Neural cell (in vitro differentiated cells): Measurements from ENCODE around the gene PCDHGA5. TPM values are rescaled to one million over a fixed set of nuclear protein-coding genes. Genes with fewer than 3 reads are reported as not detected.

ENCODE experiments used
- H2AFZ ChIP-seq: fragments of 200-600, 300-800 bp; sonication (generic), shearing (Covaris generic); 2 replicates; pipeline ENCODE4 v1.6.0; 2014; ENCODE audit warnings: low read depth, mild to moderate bottlenecking, antibody characterized with exemption, low read length, moderate library complexity
- H3F3A ChIP-seq: fragments of 200-600 bp; shearing (Covaris generic); 2 replicates; pipeline ENCODE4 v1.6.1; 2016; ENCODE audit warnings: mild to moderate bottlenecking, moderate library complexity, mixed read lengths, antibody characterized with exemption, low read length; ENCODE audit not compliant: insufficient read depth, poor library complexity, severe bottlenecking
- H3K27ac ChIP-seq: fragments of 200-600, 300-800 bp; sonication (generic), shearing (Covaris generic); 2 replicates; pipeline ENCODE4 v1.5.1; 2014; ENCODE audit warnings: mild to moderate bottlenecking, low read length, moderate library complexity
- H3K27me3 ChIP-seq: fragments of 300-800, 200-600 bp; sonication (generic), shearing (Covaris generic); 2 replicates; pipeline ENCODE4 v1.6.0; 2014; ENCODE audit warnings: mild to moderate bottlenecking, low read depth, low read length, moderate library complexity; ENCODE audit not compliant: insufficient read depth
- H3K36me3 ChIP-seq: fragments of 300-800, 200-600 bp; sonication (generic), shearing (Covaris generic); 2 replicates; pipeline ENCODE4 v1.5.1; 2014; ENCODE audit warnings: mild to moderate bottlenecking, antibody characterized with exemption, low read length, moderate library complexity; ENCODE audit not compliant: insufficient read depth
- H3K4me2 ChIP-seq: fragments of 300-800, 200-600 bp; sonication (generic), shearing (Covaris generic); 2 replicates; pipeline ENCODE4 v1.6.0; 2014; ENCODE audit warnings: mild to moderate bottlenecking, low read length
- H3K4me3 ChIP-seq: fragments of 300-800, 200-600 bp; sonication (generic), shearing (Covaris generic); 2 replicates; pipeline ENCODE4 v1.5.1; 2014; ENCODE audit warnings: mild to moderate bottlenecking, low read length, moderate library complexity
- H3K79me2 ChIP-seq: fragments of 200-600 bp; shearing (Covaris generic); replicated peaks from 2 replicates; pipeline ENCODE4 v1.6.0; 2014; ENCODE audit warnings: mild to moderate bottlenecking, low read length, moderate library complexity; ENCODE audit not compliant: insufficient read depth
- H3K9ac ChIP-seq: fragments of 300-800, 200-600 bp; sonication (generic), shearing (Covaris generic); 2 replicates; pipeline ENCODE4 v1.6.1; 2016; ENCODE audit warnings: mild to moderate bottlenecking, low read length, mixed read lengths
- H3K9me2 ChIP-seq: fragments of 200-600 bp; shearing (Covaris generic); 2 replicates; pipeline ENCODE4 v1.6.1; 2016; ENCODE audit warnings: mild to moderate bottlenecking, low read length, mixed read lengths; ENCODE audit not compliant: insufficient read depth
- H3K9me3 ChIP-seq: fragments of 200-600, 300-800 bp; sonication (generic), shearing (Covaris generic); 2 replicates; pipeline ENCODE4 v1.6.1; 2016; ENCODE audit warnings: mild to moderate bottlenecking, mixed run types, low read length, moderate library complexity, mixed read lengths
- H4K20me1 ChIP-seq: fragments of 200-600 bp; shearing (Covaris generic); 2 replicates; pipeline ENCODE4 v1.6.1; 2016; ENCODE audit warnings: mild to moderate bottlenecking, mixed run types; ENCODE audit not compliant: insufficient read depth
- EP300 ChIP-seq: fragments of 450-650 bp; conservative IDR thresholded peaks from 2 replicates; pipeline ENCODE4 v1.6.1; 2014; ENCODE audit warnings: antibody characterized with exemption, mild to moderate bottlenecking, moderate library complexity; ENCODE audit not compliant: poor library complexity, severe bottlenecking
- EZH2 ChIP-seq: fragments of 200-600, 300-800 bp; shearing (Covaris generic), sonication (generic); IDR thresholded peaks from 2 replicates; pipeline ENCODE4 v1.6.1; 2014; ENCODE audit warnings: antibody characterized with exemption, low read length, borderline replicate concordance, mild to moderate bottlenecking; ENCODE audit not compliant: insufficient read depth, poor library complexity, severe bottlenecking
- MXI1 ChIP-seq: fragments of 450-650 bp; conservative IDR thresholded peaks from 2 replicates; pipeline ENCODE4 v1.6.1; 2014; ENCODE audit warnings: antibody characterized with exemption, mild to moderate bottlenecking; ENCODE audit not compliant: poor library complexity, severe bottlenecking
- POLR2AphosphoS5 ChIP-seq: IDR thresholded peaks from 2 replicates; pipeline ENCODE4 v1.6.1; 2012
- RAD21 ChIP-seq: fragments of 450-650 bp; conservative IDR thresholded peaks from 2 replicates; pipeline ENCODE4 v1.6.1; 2014; ENCODE audit warnings: antibody characterized with exemption, mild to moderate bottlenecking, moderate library complexity
- SMC3 ChIP-seq: fragments of 450-650 bp; conservative IDR thresholded peaks from 2 replicates; pipeline ENCODE4 v1.6.1; 2014; ENCODE audit warnings: antibody characterized with exemption, mild to moderate bottlenecking, moderate library complexity; ENCODE audit not compliant: poor library complexity
- TAF1 ChIP-seq: IDR thresholded peaks from 2 replicates; pipeline ENCODE4 v1.6.1; 2012; ENCODE audit warnings: low read depth
- polyA plus RNA-seq: library from polyadenylated mRNA; depleted of rRNA; stranded (reverse); fragments of >200 nt; gene quantifications from 2 replicates; pipeline ENCODE4 v1.2.3, GENCODE V29; 2014
- TF ChIP-seq, protein P1 (sequence below): IDR thresholded peaks from 2 replicates; pipeline ENCODE4 v1.6.1; 2012; ENCODE audit warnings: borderline replicate concordance
- TF ChIP-seq, protein P2 (sequence below): fragments of 450-650 bp; IDR thresholded peaks from 2 replicates; pipeline ENCODE4 v1.5.1; 2014; ENCODE audit warnings: antibody characterized with exemption, mild to moderate bottlenecking, moderate library complexity; ENCODE audit not compliant: poor library complexity, severe bottlenecking

The PCDHGA5 gene
- polyA plus RNA-seq, 1 donor from 2014 or later, result 0.25 TPM

GRCh38 chr5:141389153-141390042, 25.4 kb downstream of the PCDHGA5 start:
- H3K9ac ChIP-seq, result no peak overlapping the region
- H3F3A ChIP-seq, result no peaks in the 10 kb centered on the region
- peaks cover 43% of the 10 kb centered on the region for H3K9me3 ChIP-seq
- no peaks in the 10 kb centered on the region for H4K20me1 ChIP-seq
- no peak overlapping the region for H2AFZ ChIP-seq
- H3K27ac ChIP-seq, result no peak overlapping the region
- no peaks in the 10 kb centered on the region for H3K27me3 ChIP-seq
- no peaks in the 10 kb centered on the region for H3K9me2 ChIP-seq
- TF ChIP-seq MXI1 (no peak), EP300 (no peak), TAF1 (no peak), RAD21 (no peak), SMC3 (no peak), EZH2 (no peak), POLR2AphosphoS5 (no peak)
- TF ChIP-seq, protein P1, sequence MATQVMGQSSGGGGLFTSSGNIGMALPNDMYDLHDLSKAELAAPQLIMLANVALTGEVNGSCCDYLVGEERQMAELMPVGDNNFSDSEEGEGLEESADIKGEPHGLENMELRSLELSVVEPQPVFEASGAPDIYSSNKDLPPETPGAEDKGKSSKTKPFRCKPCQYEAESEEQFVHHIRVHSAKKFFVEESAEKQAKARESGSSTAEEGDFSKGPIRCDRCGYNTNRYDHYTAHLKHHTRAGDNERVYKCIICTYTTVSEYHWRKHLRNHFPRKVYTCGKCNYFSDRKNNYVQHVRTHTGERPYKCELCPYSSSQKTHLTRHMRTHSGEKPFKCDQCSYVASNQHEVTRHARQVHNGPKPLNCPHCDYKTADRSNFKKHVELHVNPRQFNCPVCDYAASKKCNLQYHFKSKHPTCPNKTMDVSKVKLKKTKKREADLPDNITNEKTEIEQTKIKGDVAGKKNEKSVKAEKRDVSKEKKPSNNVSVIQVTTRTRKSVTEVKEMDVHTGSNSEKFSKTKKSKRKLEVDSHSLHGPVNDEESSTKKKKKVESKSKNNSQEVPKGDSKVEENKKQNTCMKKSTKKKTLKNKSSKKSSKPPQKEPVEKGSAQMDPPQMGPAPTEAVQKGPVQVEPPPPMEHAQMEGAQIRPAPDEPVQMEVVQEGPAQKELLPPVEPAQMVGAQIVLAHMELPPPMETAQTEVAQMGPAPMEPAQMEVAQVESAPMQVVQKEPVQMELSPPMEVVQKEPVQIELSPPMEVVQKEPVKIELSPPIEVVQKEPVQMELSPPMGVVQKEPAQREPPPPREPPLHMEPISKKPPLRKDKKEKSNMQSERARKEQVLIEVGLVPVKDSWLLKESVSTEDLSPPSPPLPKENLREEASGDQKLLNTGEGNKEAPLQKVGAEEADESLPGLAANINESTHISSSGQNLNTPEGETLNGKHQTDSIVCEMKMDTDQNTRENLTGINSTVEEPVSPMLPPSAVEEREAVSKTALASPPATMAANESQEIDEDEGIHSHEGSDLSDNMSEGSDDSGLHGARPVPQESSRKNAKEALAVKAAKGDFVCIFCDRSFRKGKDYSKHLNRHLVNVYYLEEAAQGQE, result no peak
- TF ChIP-seq, protein P2, sequence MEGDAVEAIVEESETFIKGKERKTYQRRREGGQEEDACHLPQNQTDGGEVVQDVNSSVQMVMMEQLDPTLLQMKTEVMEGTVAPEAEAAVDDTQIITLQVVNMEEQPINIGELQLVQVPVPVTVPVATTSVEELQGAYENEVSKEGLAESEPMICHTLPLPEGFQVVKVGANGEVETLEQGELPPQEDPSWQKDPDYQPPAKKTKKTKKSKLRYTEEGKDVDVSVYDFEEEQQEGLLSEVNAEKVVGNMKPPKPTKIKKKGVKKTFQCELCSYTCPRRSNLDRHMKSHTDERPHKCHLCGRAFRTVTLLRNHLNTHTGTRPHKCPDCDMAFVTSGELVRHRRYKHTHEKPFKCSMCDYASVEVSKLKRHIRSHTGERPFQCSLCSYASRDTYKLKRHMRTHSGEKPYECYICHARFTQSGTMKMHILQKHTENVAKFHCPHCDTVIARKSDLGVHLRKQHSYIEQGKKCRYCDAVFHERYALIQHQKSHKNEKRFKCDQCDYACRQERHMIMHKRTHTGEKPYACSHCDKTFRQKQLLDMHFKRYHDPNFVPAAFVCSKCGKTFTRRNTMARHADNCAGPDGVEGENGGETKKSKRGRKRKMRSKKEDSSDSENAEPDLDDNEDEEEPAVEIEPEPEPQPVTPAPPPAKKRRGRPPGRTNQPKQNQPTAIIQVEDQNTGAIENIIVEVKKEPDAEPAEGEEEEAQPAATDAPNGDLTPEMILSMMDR, result no peak
- no peak overlapping the region for H3K4me2 ChIP-seq
- H3K79me2 ChIP-seq, result no peaks in the 10 kb centered on the region
- H3K36me3 ChIP-seq, result no peaks in the 10 kb centered on the region
- H3K4me3 ChIP-seq, result peak overlapping the region; percentile 53

GRCh38 chr5:141392429-141393198, 28.7 kb downstream of the PCDHGA5 start, which contains the start of gene PCDHGA8:
TSS of gene PCDHGA8 (plus strand) at chr5:141392633. CDS start at chr5:141392814, 181 bp downstream.
- Histone ChIP-seq H3K36me3 (no peaks in the 10 kb centered on the region), H4K20me1 (no peaks in the 10 kb centered on the region), H3K4me2 (no peak within 1 kb of the TSS), H3K27ac (no peak within 1 kb of the TSS), H3K9me3 (peaks cover 49% of the 10 kb centered on the region), H3K9ac (no peak within 1 kb of the TSS), H3K9me2 (no peaks in the 10 kb centered on the region), H3K79me2 (no peaks in the 10 kb centered on the region), H3K27me3 (no peaks in the 10 kb centered on the region), H3K4me3 (peak within 1 kb of the TSS; percentile 53), H3F3A (no peaks in the 10 kb centered on the region), H2AFZ (no peak within 1 kb of the TSS)
- no peak for TF ChIP-seq MXI1
- TF ChIP-seq POLR2AphosphoS5, result no peak
- TF ChIP-seq TAF1, result no peak
- TF ChIP-seq SMC3, result no peak
- TF ChIP-seq RAD21, result no peak
- no peak for TF ChIP-seq EP300
- TF ChIP-seq, protein P1, result no peak
- TF ChIP-seq, protein P2, result no peak
- no peak for TF ChIP-seq EZH2
